Measurements from ENCODE around the gene FMN1. TPM values are rescaled to one million over a fixed set of nuclear protein-coding genes. Genes with fewer than 3 reads are reported as not detected.

FMN1 gene
- total and polyA plus RNA-seq, 2 of the 8 experiments (the other 6 are each of a cell fraction or from before 2014, with no cell fraction given), result 0.27 to 3.7 TPM

DNA sequence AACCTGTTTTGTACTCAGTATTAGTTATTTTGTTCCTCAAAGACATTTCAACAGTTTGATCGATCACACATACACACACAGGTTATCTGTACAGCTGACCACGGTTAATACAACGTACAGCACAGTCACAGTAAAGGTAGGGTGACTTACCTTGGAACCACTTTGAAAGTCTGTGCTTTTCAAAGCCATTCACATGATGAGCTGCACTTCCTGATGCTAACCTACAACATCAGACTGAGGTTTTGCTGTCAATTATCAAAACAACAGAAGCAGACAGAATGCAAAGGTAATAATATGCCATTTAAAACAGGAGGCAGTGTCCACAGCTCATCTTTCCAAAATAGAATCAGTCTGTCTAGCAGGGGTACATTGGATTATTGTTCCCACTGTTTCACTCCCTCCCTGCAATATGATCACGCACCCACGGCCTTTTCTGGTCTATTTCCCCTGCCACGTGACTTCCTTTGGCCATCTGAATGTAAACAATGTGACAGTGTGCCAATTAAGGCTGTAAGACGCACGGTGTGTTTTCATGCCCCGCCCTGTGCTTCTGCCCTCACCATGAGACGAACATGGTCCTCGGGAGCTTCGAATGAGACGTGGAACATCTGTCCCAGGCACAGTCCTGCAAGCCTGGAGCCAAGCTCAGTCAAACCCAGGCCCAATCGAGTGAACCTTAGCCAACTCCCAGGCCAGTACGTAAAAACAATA lies 102.4 kb downstream of the FMN1 start (continued):
- TF ChIP-seq, protein P1, sequence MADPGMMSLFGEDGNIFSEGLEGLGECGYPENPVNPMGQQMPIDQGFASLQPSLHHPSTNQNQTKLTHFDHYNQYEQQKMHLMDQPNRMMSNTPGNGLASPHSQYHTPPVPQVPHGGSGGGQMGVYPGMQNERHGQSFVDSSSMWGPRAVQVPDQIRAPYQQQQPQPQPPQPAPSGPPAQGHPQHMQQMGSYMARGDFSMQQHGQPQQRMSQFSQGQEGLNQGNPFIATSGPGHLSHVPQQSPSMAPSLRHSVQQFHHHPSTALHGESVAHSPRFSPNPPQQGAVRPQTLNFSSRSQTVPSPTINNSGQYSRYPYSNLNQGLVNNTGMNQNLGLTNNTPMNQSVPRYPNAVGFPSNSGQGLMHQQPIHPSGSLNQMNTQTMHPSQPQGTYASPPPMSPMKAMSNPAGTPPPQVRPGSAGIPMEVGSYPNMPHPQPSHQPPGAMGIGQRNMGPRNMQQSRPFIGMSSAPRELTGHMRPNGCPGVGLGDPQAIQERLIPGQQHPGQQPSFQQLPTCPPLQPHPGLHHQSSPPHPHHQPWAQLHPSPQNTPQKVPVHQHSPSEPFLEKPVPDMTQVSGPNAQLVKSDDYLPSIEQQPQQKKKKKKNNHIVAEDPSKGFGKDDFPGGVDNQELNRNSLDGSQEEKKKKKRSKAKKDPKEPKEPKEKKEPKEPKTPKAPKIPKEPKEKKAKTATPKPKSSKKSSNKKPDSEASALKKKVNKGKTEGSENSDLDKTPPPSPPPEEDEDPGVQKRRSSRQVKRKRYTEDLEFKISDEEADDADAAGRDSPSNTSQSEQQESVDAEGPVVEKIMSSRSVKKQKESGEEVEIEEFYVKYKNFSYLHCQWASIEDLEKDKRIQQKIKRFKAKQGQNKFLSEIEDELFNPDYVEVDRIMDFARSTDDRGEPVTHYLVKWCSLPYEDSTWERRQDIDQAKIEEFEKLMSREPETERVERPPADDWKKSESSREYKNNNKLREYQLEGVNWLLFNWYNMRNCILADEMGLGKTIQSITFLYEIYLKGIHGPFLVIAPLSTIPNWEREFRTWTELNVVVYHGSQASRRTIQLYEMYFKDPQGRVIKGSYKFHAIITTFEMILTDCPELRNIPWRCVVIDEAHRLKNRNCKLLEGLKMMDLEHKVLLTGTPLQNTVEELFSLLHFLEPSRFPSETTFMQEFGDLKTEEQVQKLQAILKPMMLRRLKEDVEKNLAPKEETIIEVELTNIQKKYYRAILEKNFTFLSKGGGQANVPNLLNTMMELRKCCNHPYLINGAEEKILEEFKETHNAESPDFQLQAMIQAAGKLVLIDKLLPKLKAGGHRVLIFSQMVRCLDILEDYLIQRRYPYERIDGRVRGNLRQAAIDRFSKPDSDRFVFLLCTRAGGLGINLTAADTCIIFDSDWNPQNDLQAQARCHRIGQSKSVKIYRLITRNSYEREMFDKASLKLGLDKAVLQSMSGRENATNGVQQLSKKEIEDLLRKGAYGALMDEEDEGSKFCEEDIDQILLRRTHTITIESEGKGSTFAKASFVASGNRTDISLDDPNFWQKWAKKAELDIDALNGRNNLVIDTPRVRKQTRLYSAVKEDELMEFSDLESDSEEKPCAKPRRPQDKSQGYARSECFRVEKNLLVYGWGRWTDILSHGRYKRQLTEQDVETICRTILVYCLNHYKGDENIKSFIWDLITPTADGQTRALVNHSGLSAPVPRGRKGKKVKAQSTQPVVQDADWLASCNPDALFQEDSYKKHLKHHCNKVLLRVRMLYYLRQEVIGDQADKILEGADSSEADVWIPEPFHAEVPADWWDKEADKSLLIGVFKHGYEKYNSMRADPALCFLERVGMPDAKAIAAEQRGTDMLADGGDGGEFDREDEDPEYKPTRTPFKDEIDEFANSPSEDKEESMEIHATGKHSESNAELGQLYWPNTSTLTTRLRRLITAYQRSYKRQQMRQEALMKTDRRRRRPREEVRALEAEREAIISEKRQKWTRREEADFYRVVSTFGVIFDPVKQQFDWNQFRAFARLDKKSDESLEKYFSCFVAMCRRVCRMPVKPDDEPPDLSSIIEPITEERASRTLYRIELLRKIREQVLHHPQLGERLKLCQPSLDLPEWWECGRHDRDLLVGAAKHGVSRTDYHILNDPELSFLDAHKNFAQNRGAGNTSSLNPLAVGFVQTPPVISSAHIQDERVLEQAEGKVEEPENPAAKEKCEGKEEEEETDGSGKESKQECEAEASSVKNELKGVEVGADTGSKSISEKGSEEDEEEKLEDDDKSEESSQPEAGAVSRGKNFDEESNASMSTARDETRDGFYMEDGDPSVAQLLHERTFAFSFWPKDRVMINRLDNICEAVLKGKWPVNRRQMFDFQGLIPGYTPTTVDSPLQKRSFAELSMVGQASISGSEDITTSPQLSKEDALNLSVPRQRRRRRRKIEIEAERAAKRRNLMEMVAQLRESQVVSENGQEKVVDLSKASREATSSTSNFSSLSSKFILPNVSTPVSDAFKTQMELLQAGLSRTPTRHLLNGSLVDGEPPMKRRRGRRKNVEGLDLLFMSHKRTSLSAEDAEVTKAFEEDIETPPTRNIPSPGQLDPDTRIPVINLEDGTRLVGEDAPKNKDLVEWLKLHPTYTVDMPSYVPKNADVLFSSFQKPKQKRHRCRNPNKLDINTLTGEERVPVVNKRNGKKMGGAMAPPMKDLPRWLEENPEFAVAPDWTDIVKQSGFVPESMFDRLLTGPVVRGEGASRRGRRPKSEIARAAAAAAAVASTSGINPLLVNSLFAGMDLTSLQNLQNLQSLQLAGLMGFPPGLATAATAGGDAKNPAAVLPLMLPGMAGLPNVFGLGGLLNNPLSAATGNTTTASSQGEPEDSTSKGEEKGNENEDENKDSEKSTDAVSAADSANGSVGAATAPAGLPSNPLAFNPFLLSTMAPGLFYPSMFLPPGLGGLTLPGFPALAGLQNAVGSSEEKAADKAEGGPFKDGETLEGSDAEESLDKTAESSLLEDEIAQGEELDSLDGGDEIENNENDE (IDR thresholded peaks at IDR 0.05; ENCODE audit: insufficient replicate concordance, low read length), result no peak
- TF ChIP-seq JUN (IDR thresholded peaks at IDR 0.05; ENCODE audit: low read depth, low read length) (no peak), SIN3A (conservative IDR thresholded peaks at IDR 0.05 in 1 of 2, IDR thresholded peaks at IDR 0.05 in 1 of 2; ENCODE audit: low read depth in 1 of 2, low read length in 2 of 2) (no peak), HDAC6 (IDR thresholded peaks at IDR 0.05; ENCODE audit: low read depth, low read length) (no peak), BRCA1 (IDR thresholded peaks at IDR 0.05; ENCODE audit: low read depth, low read length) (no peak), CHD2 (IDR thresholded peaks at IDR 0.05; ENCODE audit: low read length) (no peak)
